Measurements from ENCODE around the gene PDGFB. TPM values are rescaled to one million over a fixed set of nuclear protein-coding genes. Genes with fewer than 3 reads are reported as not detected.

PDGFB gene
- total RNA-seq, 1 experiment from 2014 or later: 13.1 TPM

GRCh38 chr22:39181778-39182177, 63.0 kb downstream of the PDGFB start:
- POLR2A ChIA-PET: no interaction called here

More at GRCh38 chr22:39181778-39182177, 63.0 kb downstream of the PDGFB start:
- ChIA-PET CTCF (no interaction called here), RAD21 (ENCODE audit: low non-redundant PET in 1 of 2, low total read pairs in 2 of 2, uncharacterized antibody in 2 of 2, unreplicated experiment in 2 of 2) (no interaction called here)
- no TSS peak for BruUV-seq (replicated peaks)
- no peaks in the 10 kb centered on the region for H4K20me1 ChIP-seq (ENCODE audit: insufficient read depth)
- H2AFZ ChIP-seq (ENCODE audit: low read depth, low read length, poor library complexity, severe bottlenecking): no peak overlapping the region
- H3K9me3 ChIP-seq (ENCODE audit: control insufficient read depth in 1 of 2, insufficient read depth in 1 of 2, low read depth in 1 of 2, low read length in 2 of 2): peaks cover 0 to 15% of the 10 kb centered on the region in 2 experiments; a peak in 1 of 4 replicates
- ATAC-seq (no peak), DNase-seq (ENCODE audit: low read depth, low spot score) (no peak)
- H3K27ac ChIP-seq (ENCODE audit: low read depth, low read length): no peak overlapping the region
- intact Hi-C loops (cut with micrococcal nuclease): no loop called here
- no peaks in the 10 kb centered on the region for H3K79me2 ChIP-seq (ENCODE audit: insufficient read depth, low read length)
- no peaks in the 10 kb centered on the region for H3K9me2 ChIP-seq (ENCODE audit: insufficient read depth)
- H3K27me3 ChIP-seq (ENCODE audit: insufficient read depth, low read length): no peaks in the 10 kb centered on the region
- H3K36me3 ChIP-seq (ENCODE audit: control insufficient read depth in 1 of 2, insufficient read depth in 2 of 2, low read length in 2 of 2): no peaks in the 10 kb centered on the region
- H3K4me2 ChIP-seq (ENCODE audit: low read length): no peak overlapping the region
- H3K4me1 ChIP-seq (ENCODE audit: control insufficient read depth in 1 of 2, insufficient read depth in 2 of 2, low read length in 2 of 2): peaks cover 3 to 46% of the 10 kb centered on the region in 2 experiments
- TF ChIP-seq POLR2AphosphoS5 (IDR thresholded peaks at IDR 0.05; ENCODE audit: low read depth, low read length): no peak
- no peak for TF ChIP-seq TCF7L2 (IDR thresholded peaks at IDR 0.05; ENCODE audit: borderline replicate concordance, extremely low read depth, insufficient read depth, insufficient read length)
- TF ChIP-seq JUND (IDR thresholded peaks at IDR 0.05): no peak
- TF ChIP-seq ZBTB33 (IDR thresholded peaks at IDR 0.05; ENCODE audit: extremely low read depth, insufficient replicate concordance, low read length): no peak
- no peak for TF ChIP-seq EZH2 (IDR thresholded peaks at IDR 0.05)
- TF ChIP-seq SIN3A (IDR thresholded peaks at IDR 0.05; ENCODE audit: low read depth): no peak
- TF ChIP-seq ZFX (IDR thresholded peaks at IDR 0.05): no peak
- TF ChIP-seq RAD21 (IDR thresholded peaks at IDR 0.05; ENCODE audit: low read depth): no peak
- TF ChIP-seq ELF1 (IDR thresholded peaks at IDR 0.05; ENCODE audit: borderline replicate concordance, low read depth): no peak
- TF ChIP-seq CTCF (IDR thresholded peaks at IDR 0.05 in 2 of 3, conservative IDR thresholded peaks at IDR 0.05 in 1 of 3; ENCODE audit: borderline replicate concordance in 1 of 3, insufficient read depth in 1 of 3, low read depth in 2 of 3, low read length in 2 of 3): no peak
- no peak for TF ChIP-seq CBX3 (IDR thresholded peaks at IDR 0.05; ENCODE audit: low read depth)
- no peak overlapping the region for H3K9ac ChIP-seq (ENCODE audit: low read length)
- no peak overlapping the region for H3K4me3 ChIP-seq (replicated peaks in 1 of 2; ENCODE audit: low read depth in 1 of 2, low read length in 2 of 2)

Measured in HCT116 (cell line).